LoVo (cell line): ENCODE results near the gene HOXA10.

ENCODE experiments used
- DNase-seq: peaks from one replicate; pipeline ENCODE4 v3.0.0-alpha.2; 2016; ENCODE audit warnings: low spot score

HOXA10 gene

DNA sequence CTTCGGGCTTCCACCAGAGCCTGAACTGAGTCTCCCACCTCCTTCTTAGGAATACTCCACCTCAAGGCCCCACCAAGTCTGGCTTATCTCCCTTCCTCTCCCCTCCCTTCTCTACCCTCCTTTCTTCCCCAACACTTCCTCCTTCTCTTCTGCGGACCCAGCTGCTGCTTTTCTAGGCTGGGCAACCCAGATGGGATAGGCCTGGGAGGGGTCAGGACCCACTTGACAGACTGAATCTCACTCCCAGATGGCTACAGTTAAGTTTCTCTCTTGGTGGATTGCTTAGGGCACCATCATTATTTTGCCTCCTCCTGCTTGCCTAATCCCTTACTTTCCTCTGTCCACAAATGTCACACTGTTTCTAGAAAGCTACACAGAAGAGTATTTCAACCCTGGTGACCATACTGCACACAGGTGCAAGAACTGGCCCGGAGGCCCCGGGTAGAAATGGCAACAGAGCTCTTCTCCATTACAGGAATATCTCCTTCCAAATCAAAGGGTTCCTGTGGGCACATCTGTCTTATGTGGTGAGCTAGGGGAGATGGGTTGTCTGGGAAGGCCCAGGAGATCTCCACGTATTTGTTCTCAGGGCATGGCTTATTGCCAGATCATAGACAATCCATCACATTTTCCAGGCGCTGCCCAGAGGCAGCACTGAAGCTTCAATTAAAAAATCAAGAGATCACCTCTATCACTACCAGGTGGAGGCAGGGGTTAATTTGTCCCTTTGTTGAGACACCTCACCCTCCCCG lies 16.1 kb upstream of the HOXA10 start:
- DNase-seq = no peak

DNA sequence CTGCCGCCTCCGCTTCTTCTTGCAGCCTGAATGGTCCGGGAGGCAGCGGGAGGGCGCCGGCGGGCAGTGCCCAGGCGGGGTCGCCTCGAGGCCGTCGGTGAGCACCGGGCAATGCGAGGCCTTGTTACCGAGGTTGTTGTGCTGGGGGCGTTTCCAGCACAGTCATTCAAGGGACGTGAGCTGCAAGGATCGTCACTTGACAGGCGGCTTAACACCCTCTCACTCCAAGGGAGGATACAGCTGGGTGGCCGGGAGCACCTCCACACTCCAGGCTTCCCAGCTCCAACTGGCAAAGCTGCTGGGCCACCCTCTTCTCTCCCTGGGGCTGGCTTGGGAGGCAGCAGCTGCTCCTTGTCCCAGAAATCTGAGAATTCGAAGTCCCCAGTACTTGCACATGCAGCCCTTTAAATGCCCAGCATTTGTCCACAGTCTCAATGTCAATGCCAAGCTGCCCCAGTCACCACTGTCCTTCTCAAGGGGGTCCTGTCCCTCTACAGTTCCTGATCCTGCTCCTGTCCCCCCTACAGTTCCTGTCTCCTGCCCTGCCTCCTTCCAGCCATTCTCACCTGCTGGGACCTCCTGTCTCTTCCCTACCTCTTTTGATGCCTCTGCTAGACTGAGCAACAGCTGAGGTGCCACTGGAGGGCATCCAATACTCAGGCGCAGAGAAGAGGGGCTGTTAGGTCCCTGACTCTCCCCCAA lies 15.3 kb upstream of the HOXA10 start:
- DNase-seq = peak; percentile 83

DNA sequence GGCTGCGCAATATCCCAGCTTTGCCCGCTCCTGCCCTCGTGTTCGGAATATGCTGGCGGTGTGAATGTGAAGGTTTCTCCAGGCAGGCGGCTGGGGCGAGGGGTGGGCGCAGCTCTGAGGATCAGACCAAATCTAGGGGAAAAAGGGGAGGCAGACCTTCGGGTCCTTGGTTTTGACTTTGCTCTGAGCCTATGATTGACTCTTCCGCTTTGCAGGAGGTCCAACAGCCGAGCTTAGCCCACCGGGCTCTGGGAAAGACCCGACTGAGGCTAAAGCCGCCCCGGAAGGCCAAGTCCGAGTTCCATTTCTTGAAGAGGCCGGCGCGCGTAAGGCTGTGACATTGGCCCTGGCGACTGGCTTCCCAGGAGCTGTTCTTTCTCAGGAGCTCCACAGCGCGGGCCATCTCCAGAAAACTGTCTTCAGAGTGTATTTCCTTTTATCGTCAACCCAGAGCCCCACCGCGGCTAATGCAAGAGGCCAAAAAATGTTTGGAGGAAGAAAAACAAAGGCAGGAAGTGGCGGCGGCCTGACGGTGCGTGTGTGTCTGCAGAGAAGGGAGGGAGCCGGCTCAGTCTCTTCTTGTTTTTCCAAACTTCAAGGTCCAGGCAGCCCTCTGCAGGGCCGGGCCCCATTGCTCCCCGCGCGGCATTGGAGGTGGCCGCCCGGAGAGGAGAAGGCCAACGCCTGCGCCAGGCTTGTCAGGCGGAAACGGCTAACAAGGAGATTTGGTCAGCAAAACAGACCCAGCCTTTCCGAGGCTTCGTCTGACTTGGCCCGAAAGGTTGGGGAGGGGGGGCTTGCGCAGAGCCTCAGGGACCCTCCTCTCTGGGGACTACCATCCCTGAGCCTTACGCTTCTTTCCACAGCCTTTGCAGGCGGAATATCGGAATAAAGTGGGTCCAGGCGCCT lies 14.5 kb upstream of the HOXA10 start:
- DNase-seq = no peak

DNA sequence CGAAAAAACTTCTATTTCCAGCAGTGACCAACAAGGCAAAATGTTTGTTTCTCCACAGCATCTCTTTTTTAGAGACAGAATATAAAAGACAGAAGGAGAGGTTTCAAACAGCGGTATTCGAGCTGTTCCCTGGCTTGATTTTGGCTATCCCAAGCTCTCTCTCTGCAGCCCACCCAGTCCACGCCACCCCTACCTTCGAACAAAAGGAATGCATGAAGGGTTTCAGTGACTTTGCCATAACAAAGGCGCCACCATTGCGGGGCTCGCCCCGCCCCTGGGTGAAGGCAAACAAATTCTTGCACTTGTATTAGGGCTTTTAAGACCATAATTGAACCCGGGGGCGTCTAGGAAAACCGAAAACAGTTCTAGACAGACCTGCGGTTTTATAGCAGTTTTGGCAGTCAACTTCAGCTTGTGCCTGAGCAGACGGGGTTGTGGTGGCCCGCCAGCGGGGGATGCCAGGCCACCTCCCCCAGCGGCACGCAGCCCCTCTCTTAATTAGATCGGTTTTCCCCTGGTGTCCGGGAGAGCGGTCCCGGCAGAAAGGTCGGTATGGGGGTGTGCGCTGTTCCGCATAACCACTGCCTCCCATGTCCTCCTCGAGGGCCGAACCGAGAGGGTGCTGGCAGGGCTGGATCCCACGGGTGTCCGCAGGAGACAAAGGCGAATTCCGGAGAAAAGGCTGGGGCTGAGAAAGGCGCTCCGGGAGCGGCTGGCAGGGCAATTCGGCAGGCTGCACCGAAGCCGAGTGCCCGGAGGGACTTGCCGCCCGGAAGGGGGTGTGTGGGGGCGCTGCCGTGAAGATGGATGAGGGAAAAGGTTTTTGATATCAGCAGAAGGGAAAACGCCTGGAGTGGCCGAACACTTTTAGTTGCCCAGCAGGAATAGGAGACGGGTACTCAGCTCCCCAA lies 13.6 kb upstream of the HOXA10 start:
- DNase-seq = no peak

DNA sequence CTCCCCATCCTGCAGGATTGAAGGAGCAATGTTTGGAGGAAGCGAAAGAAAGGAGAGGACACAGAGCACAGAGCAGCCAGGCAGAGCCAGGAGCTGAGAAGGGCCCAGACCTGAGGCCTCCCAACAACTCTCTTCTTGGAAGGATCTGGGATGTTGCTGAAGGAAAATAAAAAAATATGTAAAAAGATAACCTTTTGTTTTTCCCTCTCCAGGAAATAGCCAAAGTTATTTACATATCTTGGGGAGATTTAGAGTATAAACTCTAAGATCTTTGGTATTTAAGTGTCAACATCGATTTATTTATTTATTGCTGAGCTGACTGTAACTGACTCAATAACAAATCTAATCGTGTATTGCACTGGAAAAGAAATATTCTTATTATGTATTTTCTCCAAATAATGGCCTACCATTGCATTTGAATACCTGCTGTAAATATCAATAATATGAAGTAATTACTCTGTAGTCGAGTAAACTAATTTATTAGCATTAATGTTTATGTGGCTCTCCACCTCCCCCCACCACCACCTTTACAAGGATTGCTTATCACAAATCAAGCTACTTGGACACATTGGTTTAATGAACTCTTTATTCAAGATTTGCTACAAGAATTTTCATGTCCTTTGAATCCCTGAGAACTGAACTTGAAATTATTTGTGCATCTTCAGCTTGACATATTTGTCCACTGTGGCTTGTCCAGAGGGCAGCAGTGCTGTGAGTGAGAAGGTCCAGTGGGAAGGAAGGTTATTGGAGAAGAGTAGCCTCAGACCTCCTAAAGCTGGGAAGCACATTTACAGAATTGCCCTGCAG lies 12.8 kb upstream of the HOXA10 start:
- no peak for DNase-seq

DNA sequence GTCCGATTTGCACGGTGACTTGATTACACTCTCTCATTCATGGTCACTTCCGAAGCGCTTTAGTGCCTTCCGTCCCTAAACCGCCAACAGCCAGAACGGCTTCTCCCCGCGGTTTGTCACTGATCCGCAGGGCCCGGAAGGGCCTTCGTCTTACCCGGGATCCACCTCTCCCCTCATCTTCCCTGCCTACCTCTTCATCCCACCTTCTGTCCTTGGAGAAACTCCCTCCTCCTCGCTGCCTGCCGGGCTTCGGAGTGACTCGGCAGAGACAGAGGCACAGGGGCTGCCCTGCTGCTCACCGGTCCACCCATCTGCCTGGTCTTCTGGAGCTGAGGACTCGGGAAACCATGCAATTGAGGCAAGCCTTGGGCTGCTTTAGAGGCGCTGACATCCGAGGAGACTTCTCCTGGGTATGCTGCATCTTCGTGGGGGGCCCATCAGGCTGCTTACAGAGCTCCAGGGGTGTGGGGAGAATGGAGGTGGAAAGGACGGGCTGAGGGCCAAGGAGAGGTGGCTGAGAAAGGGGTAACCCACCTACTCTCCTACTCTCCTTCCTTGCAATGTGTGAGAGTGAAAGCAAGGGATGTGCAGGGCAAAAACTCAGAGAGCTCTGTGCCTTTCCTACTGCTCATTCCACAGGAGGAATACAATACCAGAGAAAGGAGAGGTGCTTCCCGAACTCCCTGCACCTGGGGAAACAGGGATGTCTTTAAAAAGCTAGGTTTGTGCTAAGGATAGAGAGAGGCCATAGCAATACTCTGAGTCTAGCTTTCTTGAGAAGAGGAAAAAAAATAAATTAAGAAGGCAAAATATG lies 11.9 kb upstream of the HOXA10 start:
- no peak for DNase-seq

DNA sequence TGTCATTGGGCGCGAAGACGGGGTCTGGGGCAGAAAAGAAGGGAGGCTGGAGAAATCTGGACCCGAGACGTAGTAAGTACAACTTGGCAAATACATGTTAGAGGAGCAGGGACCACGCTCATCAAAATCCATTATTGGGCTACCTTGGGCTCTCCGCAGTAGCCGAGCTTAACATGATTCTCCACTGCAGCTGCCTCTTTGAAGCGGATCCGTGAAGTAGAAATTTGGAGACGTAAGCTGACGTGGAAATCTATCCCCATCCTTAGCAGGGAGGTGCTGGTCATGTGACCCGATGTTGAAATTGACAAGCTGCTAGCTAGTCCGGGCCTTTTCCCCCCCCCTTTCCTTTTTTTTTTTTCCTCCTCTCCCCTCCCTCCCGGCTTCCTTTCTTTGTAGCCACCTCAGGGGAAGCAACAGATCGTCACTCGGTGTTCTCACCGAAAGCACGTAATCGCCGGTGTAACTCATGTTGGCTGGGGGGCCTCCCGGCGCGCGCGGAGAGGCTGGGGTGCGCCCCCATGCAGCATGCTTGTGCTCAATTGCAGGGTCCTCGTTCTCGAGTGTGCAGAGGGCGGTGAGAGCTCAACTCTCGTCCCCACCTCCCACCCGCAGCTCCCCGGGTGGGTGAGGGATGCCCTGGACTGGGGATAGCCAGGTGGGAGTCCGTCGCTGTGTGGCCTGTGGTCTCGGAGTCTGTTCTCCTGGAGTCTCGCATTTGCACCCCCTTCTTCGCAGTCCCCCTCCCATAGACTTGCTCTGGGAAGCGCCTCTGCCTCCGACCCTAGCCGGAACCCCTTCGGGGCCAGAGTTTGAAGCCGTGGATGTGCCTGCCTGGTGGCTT lies 11.1 kb upstream of the HOXA10 start, which contains the start of gene HOXA11:
TSS of gene HOXA11 (minus strand) at position 220 of the 841 bp plus-strand sequence. CDS start at position 132, 88 bp downstream.
- peak; percentile 95 for DNase-seq

DNA sequence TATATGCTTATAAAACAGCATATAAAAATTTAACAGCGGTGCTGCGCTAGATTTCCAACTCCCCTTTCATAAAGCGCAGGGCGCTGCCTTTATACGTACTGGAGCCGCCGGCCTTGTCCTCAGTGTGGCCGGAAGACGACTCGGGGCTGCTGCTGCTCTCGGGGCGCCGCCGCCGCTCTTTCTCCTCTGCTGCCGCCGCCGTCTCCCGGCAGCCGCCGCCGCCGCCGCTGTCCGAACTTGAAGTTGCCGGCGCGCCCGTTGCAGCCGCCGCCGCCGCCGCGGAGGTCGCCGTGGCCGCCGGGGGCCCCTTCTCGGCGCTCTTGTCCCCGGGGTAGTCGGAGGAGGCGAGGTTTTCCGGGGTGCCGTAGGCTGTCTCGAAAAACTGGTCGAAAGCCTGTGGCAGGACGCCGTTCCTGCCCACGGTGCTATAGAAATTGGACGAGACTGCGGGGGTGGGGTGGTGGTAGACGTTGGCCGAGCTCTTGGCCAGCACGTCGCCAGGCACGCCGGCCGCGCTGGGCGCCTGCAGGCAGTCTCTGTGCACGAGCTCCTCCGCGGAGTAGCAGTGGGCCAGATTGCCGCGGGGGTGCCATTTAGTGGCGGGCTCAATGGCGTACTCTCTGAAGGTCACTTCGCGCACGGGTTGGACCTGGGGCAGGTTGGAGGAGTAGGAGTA lies 10.4 kb upstream of the HOXA10 start:
- DNase-seq = no peak

DNA sequence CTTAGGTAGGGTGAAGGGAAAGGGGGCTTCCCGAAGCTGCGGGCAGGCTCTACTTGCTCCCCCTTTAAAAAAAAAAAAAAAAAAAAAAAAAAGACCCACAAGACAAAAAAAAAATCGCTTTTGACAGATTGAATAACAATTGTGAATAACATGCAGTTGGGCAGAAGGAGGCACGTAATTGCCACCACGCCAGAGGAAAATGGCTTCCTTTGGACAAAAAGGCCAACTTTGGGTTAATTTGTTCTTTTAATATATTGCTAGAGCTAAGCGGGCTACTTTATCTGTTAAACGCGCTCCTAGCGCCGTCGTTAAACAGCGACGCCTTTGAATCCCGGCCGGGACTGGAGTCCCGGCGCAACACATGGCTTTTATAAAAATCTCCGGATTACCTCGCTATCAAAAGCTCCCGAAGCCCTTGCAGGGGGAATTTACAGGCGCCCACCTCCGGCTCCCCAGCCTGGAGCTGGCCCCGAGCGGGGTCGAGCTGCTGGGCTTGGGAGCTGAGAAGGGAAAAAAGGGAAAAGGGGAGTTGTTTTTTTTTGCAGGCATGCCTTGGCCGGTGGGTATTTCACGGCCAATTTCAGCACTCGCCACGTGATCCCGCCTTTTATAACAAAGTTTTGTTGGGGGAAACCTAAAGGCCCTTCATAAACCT lies 9.7 kb upstream of the HOXA10 start:
- no peak for DNase-seq

DNA sequence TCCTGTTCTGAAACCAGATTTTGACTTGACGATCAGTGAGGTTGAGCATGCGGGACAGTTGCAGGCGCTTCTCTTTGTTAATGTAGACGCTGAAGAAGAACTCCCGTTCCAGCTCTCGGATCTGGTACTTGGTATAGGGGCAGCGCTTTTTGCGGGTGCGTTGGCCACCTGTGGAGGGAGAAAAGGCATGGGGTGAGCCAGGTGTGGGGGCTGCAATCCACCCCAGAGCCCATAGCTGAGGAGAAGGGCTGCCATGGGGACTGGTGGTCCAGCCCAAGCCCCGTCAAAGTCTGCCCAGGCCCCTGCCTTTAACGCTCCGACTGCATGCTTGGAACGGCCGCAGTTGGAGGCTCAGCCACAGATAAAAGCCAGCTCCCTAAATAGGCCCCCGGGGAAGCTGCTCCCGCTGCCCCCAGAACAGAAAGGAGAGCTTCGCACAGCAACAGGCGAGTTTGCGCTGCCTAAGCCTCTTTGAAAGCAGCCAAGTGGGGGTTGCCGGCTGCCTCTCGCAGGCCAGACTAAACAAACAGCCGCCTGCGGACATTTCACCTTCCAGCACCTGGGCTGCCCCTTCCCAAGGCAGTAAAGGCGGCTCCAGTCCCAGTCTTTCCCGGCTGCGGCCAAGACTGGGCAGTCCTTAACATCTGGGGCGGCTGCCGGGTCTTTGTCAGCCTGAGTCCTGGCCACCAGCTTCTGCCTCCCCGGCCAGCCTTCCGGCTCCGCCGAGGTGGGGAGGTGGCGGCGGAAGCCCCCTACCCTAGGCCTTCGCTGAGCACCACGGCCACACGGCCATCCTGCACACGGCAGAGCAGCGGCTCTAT lies 9.0 kb upstream of the HOXA10 start:
- DNase-seq = no peak

DNA sequence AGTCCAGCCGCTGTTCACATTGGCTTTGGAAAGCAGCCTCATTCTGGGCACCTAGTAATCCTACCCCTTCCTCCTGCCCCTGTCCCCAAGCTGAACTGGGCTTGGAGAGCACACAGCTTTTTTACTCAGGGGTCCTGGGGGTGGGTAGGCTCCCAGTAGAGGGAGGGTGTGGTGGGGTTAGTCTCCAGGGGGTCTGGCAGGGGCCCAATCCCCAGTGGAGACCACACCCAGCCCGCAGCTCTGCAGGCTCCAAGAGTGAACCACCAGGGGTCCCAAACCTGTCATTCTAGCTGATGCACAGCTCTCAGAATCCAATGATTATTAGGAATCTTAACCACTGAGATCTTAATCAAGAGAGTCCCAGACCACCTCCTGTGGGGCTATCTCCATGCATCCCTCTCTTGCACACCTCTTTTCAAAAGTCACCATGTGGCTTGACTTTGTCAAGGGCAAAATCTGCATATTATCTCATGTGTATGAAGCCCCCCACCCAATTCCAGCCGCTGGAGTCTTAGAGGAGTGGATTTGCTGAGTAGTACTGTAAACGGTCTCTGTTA lies 8.2 kb upstream of the HOXA10 start:
- no peak for DNase-seq

DNA sequence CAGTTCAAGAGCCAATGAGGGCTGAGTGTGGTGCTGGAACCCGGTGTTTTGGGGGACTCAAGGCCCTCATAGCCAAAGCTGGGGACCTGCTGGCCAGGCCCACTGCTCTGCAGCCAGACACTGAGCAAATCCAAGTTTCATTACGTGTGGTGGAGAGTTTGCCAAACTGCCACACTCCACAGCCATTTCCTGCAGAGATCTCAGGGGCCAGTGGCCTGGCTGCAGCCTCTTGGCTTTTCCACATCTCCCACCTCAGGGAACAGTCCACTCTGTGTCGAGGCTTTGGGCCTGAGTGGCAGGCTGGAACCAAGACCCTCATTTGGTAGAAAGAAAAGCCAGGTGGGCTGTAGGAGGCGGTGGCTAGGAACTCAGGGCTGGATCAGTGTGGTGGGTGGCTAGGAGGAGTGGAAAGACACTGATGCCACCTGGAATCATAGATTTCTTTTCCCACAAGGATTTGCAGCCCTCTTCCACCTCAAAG lies 7.7 kb upstream of the HOXA10 start:
- no peak for DNase-seq

DNA sequence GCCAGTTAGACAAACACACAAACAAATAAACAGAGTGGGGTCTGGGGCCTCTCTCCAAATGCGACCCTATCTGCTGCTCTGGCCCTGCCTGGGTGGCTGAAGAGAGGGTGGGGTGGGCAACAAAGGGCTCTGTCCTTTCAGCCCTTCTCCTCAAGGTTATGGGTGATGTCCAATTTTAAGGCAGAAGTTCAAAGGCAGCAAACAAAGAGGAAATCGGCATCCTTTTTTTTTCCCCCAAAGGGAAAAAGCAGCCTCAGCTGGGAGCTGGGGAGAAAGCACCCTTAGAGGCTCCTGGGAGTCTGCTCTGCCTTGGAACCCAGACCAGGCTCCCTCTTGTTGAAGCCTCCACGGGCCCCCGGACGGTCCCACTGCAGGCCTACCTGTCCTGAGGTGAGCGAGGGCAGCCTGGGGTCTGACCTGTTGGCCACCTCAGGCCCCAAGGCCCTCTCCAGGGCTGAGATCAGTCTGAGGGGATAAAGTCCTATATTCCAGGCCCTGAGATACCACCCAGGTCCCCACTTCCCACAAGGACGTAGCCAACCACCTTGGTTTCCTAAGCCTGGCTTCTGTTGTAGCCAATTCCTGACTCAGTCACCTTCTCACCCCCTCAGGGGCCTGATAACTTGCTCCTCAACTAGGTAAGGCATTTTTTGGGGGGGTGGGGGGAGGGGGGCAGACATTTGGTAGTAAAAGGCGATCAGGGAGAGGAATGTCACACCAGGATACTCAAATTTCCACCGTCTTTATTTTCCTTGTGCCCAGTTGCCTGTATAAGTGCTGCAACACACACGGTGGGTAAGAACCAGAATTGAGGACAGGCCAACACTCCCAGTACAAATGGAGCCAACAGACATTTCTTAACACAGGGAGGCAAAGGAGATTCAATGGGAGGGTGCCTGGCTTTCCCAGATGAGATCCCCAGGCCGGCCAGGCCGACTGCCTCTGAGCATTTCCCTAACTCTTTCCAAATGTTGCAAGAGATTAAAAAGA lies 6.6 kb upstream of the HOXA10 start:
- no peak for DNase-seq

DNA sequence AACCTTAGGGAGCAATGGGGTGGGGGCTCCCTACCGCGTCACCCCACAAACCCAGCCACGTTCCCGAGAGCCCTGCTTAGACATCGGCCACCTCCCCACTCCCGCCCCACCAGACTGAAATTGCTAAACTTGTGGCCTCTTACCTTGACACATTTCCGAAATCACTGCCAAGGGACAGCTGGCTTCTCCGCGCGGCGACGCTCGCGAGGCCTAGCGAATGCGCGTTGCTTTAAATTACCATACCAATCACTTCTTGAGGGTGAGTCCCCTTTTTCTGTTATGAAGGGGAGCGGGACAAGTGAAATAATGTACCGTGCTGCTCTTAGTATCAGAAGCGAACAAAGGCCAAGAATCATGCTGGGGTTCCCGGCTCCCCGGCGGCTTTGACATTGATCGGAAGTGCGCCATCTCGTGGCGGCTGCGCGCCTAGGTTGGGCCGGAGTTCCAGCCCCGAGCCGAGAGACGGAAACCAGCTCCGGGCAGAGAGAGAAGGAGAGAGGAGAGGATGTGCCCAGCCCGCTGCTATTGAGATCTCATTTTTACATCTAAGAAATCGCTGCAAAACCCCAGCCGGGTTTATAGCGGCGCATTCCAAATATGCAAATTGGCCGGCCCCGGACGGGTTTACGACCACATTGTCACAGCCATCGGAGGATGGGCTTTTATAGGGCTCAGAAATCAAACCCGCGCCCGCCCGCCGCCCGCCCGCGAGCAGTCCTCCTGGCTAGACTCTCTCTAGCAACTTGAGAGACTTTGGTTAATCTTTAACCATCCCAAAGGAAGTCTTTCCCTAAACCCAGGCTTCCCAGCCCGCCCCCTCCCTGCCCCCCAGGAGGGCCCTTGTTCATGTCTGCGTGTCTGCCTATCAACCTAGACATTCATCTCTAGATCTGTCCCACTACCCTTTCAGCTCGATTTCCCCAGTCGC lies 5.6 kb upstream of the HOXA10 start:
- peak; percentile 93 for DNase-seq
